Heart left ventricle (tissue), 13 donors: ENCODE results near the gene CLPTM1L.

ENCODE experiments used
- POLR2A ChIP-seq, 2 donors: fragments of 450-650 bp; IDR thresholded peaks; one replicate each; pipeline ENCODE4 v1.6.1; 2017; ENCODE audit warnings: antibody characterized with exemption in 2 of 2, mild to moderate bottlenecking in 2 of 2, moderate library complexity in 2 of 2
- TF ChIP-seq, protein P1 (sequence below), 12 donors: fragments of 200-600 bp; sonication (generic) in 4 of 12; IDR thresholded peaks; one replicate each; pipeline versions ENCODE4 v1.5.0 to v1.8.0; 2018 to 2022; ENCODE audit warnings: antibody characterized with exemption in 12 of 12, mild to moderate bottlenecking in 5 of 12
- donor health status: ischemic (EF 13 %, LVEDD 7.1; RV severe dilation, severe dysfunction).
- donor health status: DM: no; HTN: yes; CAD: no.
- donor health status: DM: no; HTN: no; CAD: no.
- donor health status: ischemic (EF 25% LVEDD 6.9; RV normal size, moderate dysfunction).
- donor health status: ischemic (EF 25% LVEDD 5.7; RV mildly dilated, moderate dysfunction).
- donor health status: ischemic (EF 35%, LVEDD 5.7; RV mildly dilated, moderate dysfunction).
- donor health status: nonischemic (EF 11% LVEDD 7.7; RV severe dilation, severe dysfunction).
- donor health status: DM: yes; HTN: yes; CAD: no.
- donor health status: PGD.
- donor health status: ischemic (EF 29% LVEDD 5.4; RV normal size, mild dysfunction).
- donor health status: nonischemic (EF 23%, LVEDD 6.1; RV moderate dilation, normal function).

DNA sequence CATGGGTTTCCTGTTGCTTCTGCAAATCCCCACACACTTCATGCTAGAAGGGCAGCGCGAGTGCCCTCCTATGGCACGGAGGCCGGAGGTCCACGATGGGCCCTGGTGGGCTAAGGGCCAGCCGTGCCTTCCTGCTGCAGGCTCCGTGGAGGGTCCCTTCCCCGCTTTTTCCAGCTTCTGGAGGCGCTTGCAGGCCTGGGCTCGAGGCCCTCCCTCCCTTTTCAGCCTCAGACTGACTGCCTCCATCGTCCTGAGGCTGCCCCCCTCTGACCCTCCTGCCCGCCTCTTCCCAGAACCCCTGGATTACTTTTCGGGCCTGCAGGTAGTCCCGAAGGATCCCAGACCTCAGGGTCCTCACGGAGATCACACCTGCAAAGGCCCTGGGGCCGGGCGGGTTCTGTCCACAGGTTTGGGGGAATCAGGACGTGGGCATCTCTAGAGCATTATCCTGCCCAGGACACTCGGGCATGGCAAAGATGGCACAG is 46.8 kb downstream of the CLPTM1L start:
- no peak for TF ChIP-seq POLR2A (IDR thresholded peaks at IDR 0.05)
- TF ChIP-seq, protein P1, sequence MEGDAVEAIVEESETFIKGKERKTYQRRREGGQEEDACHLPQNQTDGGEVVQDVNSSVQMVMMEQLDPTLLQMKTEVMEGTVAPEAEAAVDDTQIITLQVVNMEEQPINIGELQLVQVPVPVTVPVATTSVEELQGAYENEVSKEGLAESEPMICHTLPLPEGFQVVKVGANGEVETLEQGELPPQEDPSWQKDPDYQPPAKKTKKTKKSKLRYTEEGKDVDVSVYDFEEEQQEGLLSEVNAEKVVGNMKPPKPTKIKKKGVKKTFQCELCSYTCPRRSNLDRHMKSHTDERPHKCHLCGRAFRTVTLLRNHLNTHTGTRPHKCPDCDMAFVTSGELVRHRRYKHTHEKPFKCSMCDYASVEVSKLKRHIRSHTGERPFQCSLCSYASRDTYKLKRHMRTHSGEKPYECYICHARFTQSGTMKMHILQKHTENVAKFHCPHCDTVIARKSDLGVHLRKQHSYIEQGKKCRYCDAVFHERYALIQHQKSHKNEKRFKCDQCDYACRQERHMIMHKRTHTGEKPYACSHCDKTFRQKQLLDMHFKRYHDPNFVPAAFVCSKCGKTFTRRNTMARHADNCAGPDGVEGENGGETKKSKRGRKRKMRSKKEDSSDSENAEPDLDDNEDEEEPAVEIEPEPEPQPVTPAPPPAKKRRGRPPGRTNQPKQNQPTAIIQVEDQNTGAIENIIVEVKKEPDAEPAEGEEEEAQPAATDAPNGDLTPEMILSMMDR (IDR thresholded peaks at IDR 0.05) = no peak
